Stimulated activated memory B cell treated with anti-CD40 and anti-IgM and Interleukin-4, amounts not matched to agents 10 μg/mL and 1 μg/mL and 100 μg/mL, for 72 hours (primary cell): Measurements from ENCODE around the gene ZNF385D.

ENCODE experiments used
- ATAC-seq: fragments of 150-1000 bp; cut with Tn5 transposase; 2 replicates; pipeline ENCODE4 v1.10.0; 2021
- H3K27ac Mint-ChIP-seq: one replicate; pipeline ENCODE4 v1.8.0; 2022; ENCODE audit warnings: mild to moderate bottlenecking, mixed read lengths
- H3K27me3 Mint-ChIP-seq: one replicate; pipeline ENCODE4 v1.8.0; 2022; ENCODE audit warnings: mixed read lengths
- H3K36me3 Mint-ChIP-seq: one replicate; pipeline ENCODE4 v1.8.0; 2022; ENCODE audit warnings: mixed read lengths
- H3K4me1 Mint-ChIP-seq: one replicate; pipeline ENCODE4 v1.8.0; 2022; ENCODE audit warnings: mixed read lengths
- H3K4me3 Mint-ChIP-seq: one replicate; pipeline ENCODE4 v1.8.0; 2022; ENCODE audit warnings: mild to moderate bottlenecking, moderate library complexity, mixed read lengths
- H3K9me3 Mint-ChIP-seq: one replicate; pipeline ENCODE4 v1.8.0; 2022; ENCODE audit warnings: mixed read lengths

Gene ZNF385D

GRCh38 chr3:21542656-21543379 is 208.2 kb downstream of the ZNF385D start:
- no peaks in the 10 kb centered on the region for H3K27me3 Mint-ChIP-seq
- H3K36me3 Mint-ChIP-seq: no peaks in the 10 kb centered on the region
- no peak overlapping the region for H3K27ac Mint-ChIP-seq
- H3K4me3 Mint-ChIP-seq: no peak overlapping the region
- peaks cover 3% of the 10 kb centered on the region for H3K9me3 Mint-ChIP-seq
- H3K4me1 Mint-ChIP-seq: no peaks in the 10 kb centered on the region
- ATAC-seq: no peak

- Mint-ChIP-seq H3K4me1 (no peaks in the 10 kb centered on the region), H3K4me3 (no peak overlapping the region), H3K9me3 (peaks cover 3% of the 10 kb centered on the region), H3K36me3 (no peaks in the 10 kb centered on the region), H3K27ac (no peak overlapping the region), H3K27me3 (no peaks in the 10 kb centered on the region)
- no peak for ATAC-seq
Measured at GRCh38 chr3:21540265-21540664, 210.7 kb downstream of the ZNF385D start.

DNA sequence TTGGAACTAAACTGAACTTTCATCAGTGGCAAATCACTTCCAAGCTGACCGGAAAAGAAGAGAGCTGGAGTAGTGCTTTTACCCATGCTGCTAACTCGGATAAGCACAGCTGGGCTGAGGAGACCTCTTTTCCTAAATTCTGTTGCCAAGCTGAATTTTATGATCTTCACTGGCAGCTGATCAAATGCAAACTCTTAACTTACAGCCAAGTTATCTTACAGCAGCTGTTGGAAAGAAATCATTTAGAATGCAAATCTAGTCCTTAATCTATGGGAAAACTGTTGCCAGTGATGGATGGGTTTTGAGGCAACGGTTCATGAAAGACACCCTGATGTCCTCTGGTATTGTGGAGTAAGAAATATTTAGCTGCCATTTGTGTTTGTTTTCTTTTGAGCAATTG is 216.5 kb downstream of the ZNF385D start:
- Mint-ChIP-seq H3K27ac (no peak overlapping the region), H3K4me1 (no peaks in the 10 kb centered on the region), H3K36me3 (no peaks in the 10 kb centered on the region), H3K9me3 (peaks cover 4% of the 10 kb centered on the region), H3K4me3 (no peak overlapping the region), H3K27me3 (no peaks in the 10 kb centered on the region)
- ATAC-seq: no peak

DNA sequence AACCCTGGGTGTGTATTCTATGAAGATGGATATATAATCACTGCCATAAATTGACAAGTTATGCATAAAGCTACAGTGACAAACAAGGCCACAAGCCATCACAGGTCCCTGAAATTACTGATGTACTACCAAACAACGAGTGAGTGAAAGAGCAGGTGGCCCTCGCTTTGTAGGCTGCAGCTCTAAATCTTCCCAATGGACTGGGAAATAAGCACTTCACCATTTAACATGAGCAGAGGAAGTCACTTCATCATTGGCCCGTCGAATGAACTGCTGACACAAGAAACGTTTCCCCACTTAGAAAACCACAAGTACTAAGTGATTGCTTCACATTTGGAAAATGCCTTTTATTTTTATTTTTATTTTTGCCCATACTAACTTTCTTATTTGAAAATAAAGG is 218.0 kb downstream of the ZNF385D start:
- ATAC-seq: no peak
- Mint-ChIP-seq H3K36me3 (no peaks in the 10 kb centered on the region), H3K27me3 (no peaks in the 10 kb centered on the region), H3K4me3 (no peak overlapping the region), H3K4me1 (no peaks in the 10 kb centered on the region), H3K27ac (no peak overlapping the region), H3K9me3 (peaks cover 4% of the 10 kb centered on the region)

- no peak overlapping the region for H3K4me3 Mint-ChIP-seq
- peaks cover 4% of the 10 kb centered on the region for H3K9me3 Mint-ChIP-seq
- H3K4me1 Mint-ChIP-seq: no peaks in the 10 kb centered on the region
- no peak for ATAC-seq
- no peaks in the 10 kb centered on the region for H3K27me3 Mint-ChIP-seq
- no peaks in the 10 kb centered on the region for H3K36me3 Mint-ChIP-seq
- H3K27ac Mint-ChIP-seq: no peak overlapping the region
Measured at GRCh38 chr3:21531909-21532308, 219.1 kb downstream of the ZNF385D start.

- H3K36me3 Mint-ChIP-seq: no peaks in the 10 kb centered on the region
- no peaks in the 10 kb centered on the region for H3K4me1 Mint-ChIP-seq
- ATAC-seq: no peak
- H3K9me3 Mint-ChIP-seq: peaks cover 4% of the 10 kb centered on the region
- no peaks in the 10 kb centered on the region for H3K27me3 Mint-ChIP-seq
- no peak overlapping the region for H3K27ac Mint-ChIP-seq
- H3K4me3 Mint-ChIP-seq: no peak overlapping the region
Measured at GRCh38 chr3:21528291-21528995, 222.6 kb downstream of the ZNF385D start.

GRCh38 chr3:21526461-21526860 is 224.5 kb downstream of the ZNF385D start:
- no peaks in the 10 kb centered on the region for H3K4me1 Mint-ChIP-seq
- H3K27me3 Mint-ChIP-seq: no peaks in the 10 kb centered on the region
- no peak overlapping the region for H3K4me3 Mint-ChIP-seq
- no peak overlapping the region for H3K27ac Mint-ChIP-seq
- no peak for ATAC-seq
- H3K9me3 Mint-ChIP-seq: peaks cover under 1% of the 10 kb centered on the region
- no peaks in the 10 kb centered on the region for H3K36me3 Mint-ChIP-seq

GRCh38 chr3:21524133-21524532 is 226.9 kb downstream of the ZNF385D start:
- no peak overlapping the region for H3K27ac Mint-ChIP-seq
- no peaks in the 10 kb centered on the region for H3K27me3 Mint-ChIP-seq
- no peaks in the 10 kb centered on the region for H3K9me3 Mint-ChIP-seq
- H3K4me1 Mint-ChIP-seq: no peaks in the 10 kb centered on the region
- H3K36me3 Mint-ChIP-seq: no peaks in the 10 kb centered on the region
- H3K4me3 Mint-ChIP-seq: no peak overlapping the region
- no peak for ATAC-seq

DNA sequence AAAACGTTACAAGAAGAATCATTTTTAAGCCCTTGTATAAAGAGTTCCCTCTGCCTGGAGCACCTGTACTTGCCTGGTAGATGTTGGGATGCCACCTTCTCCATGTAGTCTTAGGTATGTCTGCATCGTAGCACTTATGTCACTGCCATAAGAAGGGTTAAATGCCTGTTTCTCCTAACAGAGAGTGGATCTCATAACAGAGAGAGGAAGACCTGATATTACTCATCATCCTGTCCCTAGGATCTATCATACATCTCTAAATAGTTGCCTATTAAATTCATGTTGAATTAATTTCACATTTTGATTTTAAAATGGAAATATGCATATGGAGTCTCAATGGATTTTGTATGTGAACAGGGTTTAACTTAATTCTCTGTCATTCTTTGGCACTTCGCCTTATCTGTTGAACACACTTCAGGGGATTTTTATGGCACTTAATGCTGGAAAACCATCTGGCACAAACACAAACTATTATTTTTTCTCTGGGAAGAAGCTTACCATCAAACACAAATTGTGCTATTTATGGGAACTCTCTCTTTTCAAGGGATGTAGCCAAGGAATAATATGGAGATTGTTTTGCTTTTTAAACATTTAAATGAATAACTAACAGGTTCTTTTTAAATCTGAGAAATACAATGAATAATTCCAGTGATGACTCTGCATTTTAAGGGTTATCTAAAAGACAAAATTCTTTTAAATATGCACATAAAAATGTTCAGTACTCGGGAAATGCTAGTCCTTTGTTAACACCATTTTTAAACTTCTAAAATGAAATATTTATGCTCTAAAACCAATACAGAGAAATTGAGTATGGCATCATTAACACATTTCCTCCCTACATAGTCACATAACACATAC is 230.7 kb downstream of the ZNF385D start:
- no peaks in the 10 kb centered on the region for H3K27me3 Mint-ChIP-seq

GRCh38 chr3:21517184-21517583 is 233.8 kb downstream of the ZNF385D start:
- Mint-ChIP-seq H3K9me3 (no peaks in the 10 kb centered on the region), H3K27ac (no peak overlapping the region), H3K27me3 (no peaks in the 10 kb centered on the region), H3K36me3 (no peaks in the 10 kb centered on the region), H3K4me1 (no peaks in the 10 kb centered on the region), H3K4me3 (no peak overlapping the region)
- no peak for ATAC-seq

More for the DNA sequence above, 230.7 kb downstream of the ZNF385D start:
- Mint-ChIP-seq H3K4me1 (no peaks in the 10 kb centered on the region), H3K36me3 (no peaks in the 10 kb centered on the region), H3K4me3 (no peak overlapping the region), H3K9me3 (no peaks in the 10 kb centered on the region), H3K27ac (no peak overlapping the region)
- no peak for ATAC-seq

GRCh38 chr3:21515417-21515816 is 235.6 kb downstream of the ZNF385D start:
- H3K4me1 Mint-ChIP-seq: no peaks in the 10 kb centered on the region
- H3K9me3 Mint-ChIP-seq: no peaks in the 10 kb centered on the region
- H3K36me3 Mint-ChIP-seq: no peaks in the 10 kb centered on the region
- H3K27ac Mint-ChIP-seq: no peak overlapping the region
- H3K4me3 Mint-ChIP-seq: no peak overlapping the region
- ATAC-seq: no peak
- H3K27me3 Mint-ChIP-seq: no peaks in the 10 kb centered on the region

DNA sequence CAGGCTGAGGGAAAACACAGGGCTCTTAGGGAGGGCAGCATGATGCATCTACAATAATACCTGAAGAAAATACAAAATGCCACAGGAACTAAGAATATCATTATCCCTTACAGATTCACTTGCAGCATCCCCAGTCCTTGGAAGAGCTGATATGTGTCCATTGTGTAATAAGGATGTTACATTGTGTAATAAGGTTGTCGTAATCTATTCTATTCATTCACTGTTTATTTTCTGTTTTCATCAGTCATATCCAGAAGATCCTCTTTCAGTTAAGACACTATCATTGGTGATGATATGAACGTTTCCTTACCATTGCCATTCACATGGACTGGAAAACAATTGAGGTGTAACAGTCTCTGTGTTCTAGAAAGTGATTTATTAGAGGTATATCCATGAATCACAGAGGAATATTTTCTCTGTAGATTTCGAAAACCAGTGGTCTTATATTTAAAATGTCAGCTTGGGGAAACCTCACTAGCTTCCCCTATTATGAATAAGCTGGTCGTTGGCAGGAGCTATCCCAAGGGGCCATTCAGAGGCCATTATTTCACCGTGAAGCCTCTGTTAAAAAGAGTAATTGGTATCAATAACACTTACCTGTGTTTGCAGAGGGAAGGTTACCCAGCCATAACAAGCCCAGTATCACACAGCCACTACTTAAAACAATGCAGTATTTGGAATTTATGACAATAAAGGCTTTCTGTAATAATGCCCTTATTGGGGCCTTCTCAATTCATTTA is 241.1 kb downstream of the ZNF385D start:
- H3K4me1 Mint-ChIP-seq: no peaks in the 10 kb centered on the region
- no peaks in the 10 kb centered on the region for H3K27me3 Mint-ChIP-seq
- H3K4me3 Mint-ChIP-seq: no peak overlapping the region
- ATAC-seq: no peak
- no peaks in the 10 kb centered on the region for H3K9me3 Mint-ChIP-seq
- no peak overlapping the region for H3K27ac Mint-ChIP-seq
- H3K36me3 Mint-ChIP-seq: no peaks in the 10 kb centered on the region

DNA sequence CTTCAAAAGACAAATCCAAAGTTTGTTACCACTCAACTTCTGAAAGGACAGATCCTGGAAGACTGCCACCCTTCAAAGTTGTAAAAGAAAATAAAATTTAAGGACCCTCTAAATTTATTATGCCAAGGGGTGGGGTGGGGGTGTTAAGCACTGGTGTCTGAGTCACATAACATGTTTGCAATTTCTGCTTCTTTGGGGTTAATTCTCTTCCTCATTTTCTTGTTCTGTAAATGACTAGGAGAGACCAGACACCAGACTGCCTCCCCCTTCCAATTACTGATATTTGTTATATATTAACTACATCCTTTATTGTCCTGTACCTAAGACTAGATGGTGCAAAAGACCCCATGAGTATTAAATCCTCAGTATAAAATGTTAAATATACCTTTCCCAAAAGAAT is 242.8 kb downstream of the ZNF385D start:
- Mint-ChIP-seq H3K27me3 (no peaks in the 10 kb centered on the region), H3K4me1 (no peaks in the 10 kb centered on the region), H3K36me3 (no peaks in the 10 kb centered on the region), H3K9me3 (no peaks in the 10 kb centered on the region), H3K4me3 (no peak overlapping the region), H3K27ac (no peak overlapping the region)
- ATAC-seq: no peak

GRCh38 chr3:21505711-21506460 is 245.1 kb downstream of the ZNF385D start:
- no peak for ATAC-seq
- H3K4me3 Mint-ChIP-seq: no peak overlapping the region
- H3K27me3 Mint-ChIP-seq: no peaks in the 10 kb centered on the region
- no peaks in the 10 kb centered on the region for H3K9me3 Mint-ChIP-seq
- H3K36me3 Mint-ChIP-seq: no peaks in the 10 kb centered on the region
- H3K27ac Mint-ChIP-seq: no peak overlapping the region
- H3K4me1 Mint-ChIP-seq: no peaks in the 10 kb centered on the region
